ENCODE data around the gene GORASP1. TPM values are rescaled to one million over a fixed set of nuclear protein-coding genes. Genes with fewer than 3 reads are reported as not detected.
A peak's percentile ranks its signal among the peaks of the same experiment; 100 is the strongest.

GORASP1 gene
- total and polyA plus RNA-seq, 4 donors = 11.8 to 39.4 (median 19.3) TPM

DNA sequence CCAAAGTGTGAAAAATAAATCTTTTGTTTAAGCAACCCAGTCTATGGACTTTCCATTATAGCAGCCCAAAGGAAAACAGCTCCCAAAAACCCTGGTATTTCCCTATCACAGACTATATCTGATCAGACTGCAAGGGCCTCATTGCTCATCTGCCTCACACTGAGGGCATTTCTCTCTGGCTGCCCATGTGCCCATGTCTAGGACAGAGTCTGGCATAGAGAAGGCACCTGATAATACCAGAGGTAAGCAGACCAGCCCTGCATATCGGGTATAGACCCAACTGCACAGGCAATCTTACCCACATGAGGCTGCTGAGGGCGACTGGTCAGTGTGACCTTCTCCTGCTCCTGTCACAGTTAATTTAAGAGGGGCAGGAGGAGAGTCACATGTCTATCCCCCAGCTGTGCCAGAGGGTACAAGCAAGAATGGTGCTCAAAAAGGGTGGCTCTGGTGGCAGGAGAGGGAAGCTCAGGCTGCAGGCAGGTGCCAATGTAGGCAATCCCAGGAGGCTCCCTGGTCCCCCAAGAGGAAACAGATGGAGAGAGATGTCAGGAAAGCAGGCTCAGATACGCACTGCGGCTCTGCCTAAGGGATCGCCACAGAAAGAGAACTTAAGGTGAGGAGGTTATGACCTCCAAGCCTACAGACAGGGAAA lies 42.8 kb upstream of the GORASP1 start:
- Histone ChIP-seq H3K27ac (ENCODE audit: low read depth in 1 of 2, low read length in 2 of 2) (peak overlapping the region; percentile 99), H3K9ac (ENCODE audit: low read depth in 1 of 2, low read length in 2 of 2) (peak overlapping the region; percentile 88 to 97), H3K27me3 (ENCODE audit: control insufficient read depth in 4 of 4, insufficient read depth in 4 of 4, low read length in 3 of 4) (no peaks in the 10 kb centered on the region), H3K4me3 (ENCODE audit: low read depth in 1 of 3, low read length in 3 of 3) (peak overlapping the region; percentile 83 to 100 (median 91)), H3K36me3 (ENCODE audit: control insufficient read depth in 4 of 4, insufficient read depth in 3 of 4, low read depth in 1 of 4, low read length in 3 of 4) (peaks cover under 1 to 17% (median 5%) of the 10 kb centered on the region in 4 donors), H3K9me3 (ENCODE audit: control insufficient read depth in 4 of 4, low read length in 3 of 4) (no peaks in the 10 kb centered on the region), H3K4me1 (ENCODE audit: control insufficient read depth in 4 of 4, insufficient read depth in 4 of 4, low read length in 3 of 4) (peaks cover 29 to 73% (median 57%) of the 10 kb centered on the region in 4 donors)
- no peak for DNase-seq (ENCODE audit: low spot score)
- 72% methylated on average over 5 of the region's 5 CpGs for WGBS
- TF ChIP-seq NR2F2 (IDR thresholded peaks at IDR 0.05) = peak; percentile 77
- peak in 1 of 2 donors; percentile 6 for TF ChIP-seq RAD21 (IDR thresholded peaks at IDR 0.05)
- TF ChIP-seq, protein P1, sequence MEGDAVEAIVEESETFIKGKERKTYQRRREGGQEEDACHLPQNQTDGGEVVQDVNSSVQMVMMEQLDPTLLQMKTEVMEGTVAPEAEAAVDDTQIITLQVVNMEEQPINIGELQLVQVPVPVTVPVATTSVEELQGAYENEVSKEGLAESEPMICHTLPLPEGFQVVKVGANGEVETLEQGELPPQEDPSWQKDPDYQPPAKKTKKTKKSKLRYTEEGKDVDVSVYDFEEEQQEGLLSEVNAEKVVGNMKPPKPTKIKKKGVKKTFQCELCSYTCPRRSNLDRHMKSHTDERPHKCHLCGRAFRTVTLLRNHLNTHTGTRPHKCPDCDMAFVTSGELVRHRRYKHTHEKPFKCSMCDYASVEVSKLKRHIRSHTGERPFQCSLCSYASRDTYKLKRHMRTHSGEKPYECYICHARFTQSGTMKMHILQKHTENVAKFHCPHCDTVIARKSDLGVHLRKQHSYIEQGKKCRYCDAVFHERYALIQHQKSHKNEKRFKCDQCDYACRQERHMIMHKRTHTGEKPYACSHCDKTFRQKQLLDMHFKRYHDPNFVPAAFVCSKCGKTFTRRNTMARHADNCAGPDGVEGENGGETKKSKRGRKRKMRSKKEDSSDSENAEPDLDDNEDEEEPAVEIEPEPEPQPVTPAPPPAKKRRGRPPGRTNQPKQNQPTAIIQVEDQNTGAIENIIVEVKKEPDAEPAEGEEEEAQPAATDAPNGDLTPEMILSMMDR (IDR thresholded peaks at IDR 0.05; ENCODE audit: low read depth, low read length, missing input control) = peak; percentile 13
- TF ChIP-seq YY1 (IDR thresholded peaks at IDR 0.05) = no peak
- no peak for TF ChIP-seq SP1 (IDR thresholded peaks at IDR 0.05)
- TF ChIP-seq RXRA (IDR thresholded peaks at IDR 0.05) = no peak
- no peak for TF ChIP-seq EGR1 (IDR thresholded peaks at IDR 0.05; ENCODE audit: low read depth in 2 of 2)
- TF ChIP-seq HNF4G (IDR thresholded peaks at IDR 0.05) = no peak

- no peak overlapping the region for H3K9ac ChIP-seq (ENCODE audit: low read depth in 1 of 2, low read length in 2 of 2)
- H3K4me3 ChIP-seq (ENCODE audit: low read depth in 1 of 3, low read length in 3 of 3) = peak overlapping the region in 1 of 3 donors; percentile 2
These were observed 42.2 kb upstream of the GORASP1 start for GRCh38 chr3:39149498-39150147.

GRCh38 chr3:39149059-39149455 lies 41.6 kb upstream of the GORASP1 start:
- WGBS = 78% methylated on average over 4 of the region's 4 CpGs
- H3K27me3 ChIP-seq (ENCODE audit: control insufficient read depth in 4 of 4, insufficient read depth in 4 of 4, low read length in 3 of 4) = no peaks in the 10 kb centered on the region
- peaks cover 9 to 30% (median 18%) of the 10 kb centered on the region in 4 donors for H3K36me3 ChIP-seq (ENCODE audit: control insufficient read depth in 4 of 4, insufficient read depth in 3 of 4, low read depth in 1 of 4, low read length in 3 of 4)
- H3K4me1 ChIP-seq (ENCODE audit: control insufficient read depth in 4 of 4, insufficient read depth in 4 of 4, low read length in 3 of 4) = peaks cover 27 to 65% (median 54%) of the 10 kb centered on the region in 4 donors
- TF ChIP-seq HNF4G (IDR thresholded peaks at IDR 0.05) (no peak), NR2F2 (IDR thresholded peaks at IDR 0.05) (no peak)
- no peaks in the 10 kb centered on the region for H3K9me3 ChIP-seq (ENCODE audit: control insufficient read depth in 4 of 4, low read length in 3 of 4)
- H3K9ac ChIP-seq (ENCODE audit: low read depth in 1 of 2, low read length in 2 of 2) = no peak overlapping the region
- no peak for DNase-seq (ENCODE audit: low spot score)
- peak overlapping the region; percentile 59 to 99 for H3K27ac ChIP-seq (ENCODE audit: low read depth in 1 of 2, low read length in 2 of 2)
- no peak overlapping the region for H3K4me3 ChIP-seq (ENCODE audit: low read depth in 1 of 3, low read length in 3 of 3)

More at GRCh38 chr3:39149498-39150147, 42.2 kb upstream of the GORASP1 start:
- H3K9me3 ChIP-seq (ENCODE audit: control insufficient read depth in 4 of 4, low read length in 3 of 4) = no peaks in the 10 kb centered on the region
- H3K36me3 ChIP-seq (ENCODE audit: control insufficient read depth in 4 of 4, insufficient read depth in 3 of 4, low read depth in 1 of 4, low read length in 3 of 4) = peaks cover 7 to 24% (median 12%) of the 10 kb centered on the region in 4 donors
- 84% methylated on average over 3 of the region's 3 CpGs for whole genome bisulfite sequencing
- H3K27ac ChIP-seq (ENCODE audit: low read depth in 1 of 2, low read length in 2 of 2) = peak overlapping the region; percentile 99
- no peak for DNase-seq (ENCODE audit: low spot score)
- TF ChIP-seq FOXA1 (IDR thresholded peaks at IDR 0.05) (no peak), HNF4G (IDR thresholded peaks at IDR 0.05) (no peak), TAF1 (conservative IDR thresholded peaks at IDR 0.05) (no peak)
- H3K27me3 ChIP-seq (ENCODE audit: control insufficient read depth in 4 of 4, insufficient read depth in 4 of 4, low read length in 3 of 4) = no peaks in the 10 kb centered on the region
- H3K4me1 ChIP-seq (ENCODE audit: control insufficient read depth in 4 of 4, insufficient read depth in 4 of 4, low read length in 3 of 4) = peaks cover 29 to 71% (median 56%) of the 10 kb centered on the region in 4 donors
